ENCODE data around the gene C1QTNF12.

Gene C1QTNF12

DNA sequence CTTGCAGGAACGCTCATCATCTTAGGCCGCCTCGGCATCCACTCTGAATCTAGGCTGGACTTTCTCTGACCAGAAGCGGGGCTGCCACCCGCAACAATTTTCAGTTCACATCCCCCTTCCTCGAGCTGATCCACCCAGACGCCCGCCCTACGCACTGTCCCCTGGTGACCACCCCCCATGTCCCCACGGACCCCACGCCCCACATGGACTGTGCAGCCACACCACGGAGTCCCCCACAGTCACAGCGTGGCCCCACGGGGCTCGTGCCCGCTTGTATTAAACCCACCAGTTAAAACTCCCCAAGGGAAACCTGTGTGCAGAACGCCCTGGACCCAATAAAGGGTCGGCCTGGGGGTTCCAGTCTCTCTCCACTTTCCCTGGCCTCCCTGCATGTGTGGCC, 13.0 kb upstream of the C1QTNF12 start:
- DNase-seq (ENCODE audit: low read depth) = no peak
- TF ChIP-seq, protein P1, sequence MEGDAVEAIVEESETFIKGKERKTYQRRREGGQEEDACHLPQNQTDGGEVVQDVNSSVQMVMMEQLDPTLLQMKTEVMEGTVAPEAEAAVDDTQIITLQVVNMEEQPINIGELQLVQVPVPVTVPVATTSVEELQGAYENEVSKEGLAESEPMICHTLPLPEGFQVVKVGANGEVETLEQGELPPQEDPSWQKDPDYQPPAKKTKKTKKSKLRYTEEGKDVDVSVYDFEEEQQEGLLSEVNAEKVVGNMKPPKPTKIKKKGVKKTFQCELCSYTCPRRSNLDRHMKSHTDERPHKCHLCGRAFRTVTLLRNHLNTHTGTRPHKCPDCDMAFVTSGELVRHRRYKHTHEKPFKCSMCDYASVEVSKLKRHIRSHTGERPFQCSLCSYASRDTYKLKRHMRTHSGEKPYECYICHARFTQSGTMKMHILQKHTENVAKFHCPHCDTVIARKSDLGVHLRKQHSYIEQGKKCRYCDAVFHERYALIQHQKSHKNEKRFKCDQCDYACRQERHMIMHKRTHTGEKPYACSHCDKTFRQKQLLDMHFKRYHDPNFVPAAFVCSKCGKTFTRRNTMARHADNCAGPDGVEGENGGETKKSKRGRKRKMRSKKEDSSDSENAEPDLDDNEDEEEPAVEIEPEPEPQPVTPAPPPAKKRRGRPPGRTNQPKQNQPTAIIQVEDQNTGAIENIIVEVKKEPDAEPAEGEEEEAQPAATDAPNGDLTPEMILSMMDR (IDR thresholded peaks at IDR 0.05; ENCODE audit: control insufficient read depth, insufficient read depth, low read depth, low read length, missing control alignments) = no peak

DNA sequence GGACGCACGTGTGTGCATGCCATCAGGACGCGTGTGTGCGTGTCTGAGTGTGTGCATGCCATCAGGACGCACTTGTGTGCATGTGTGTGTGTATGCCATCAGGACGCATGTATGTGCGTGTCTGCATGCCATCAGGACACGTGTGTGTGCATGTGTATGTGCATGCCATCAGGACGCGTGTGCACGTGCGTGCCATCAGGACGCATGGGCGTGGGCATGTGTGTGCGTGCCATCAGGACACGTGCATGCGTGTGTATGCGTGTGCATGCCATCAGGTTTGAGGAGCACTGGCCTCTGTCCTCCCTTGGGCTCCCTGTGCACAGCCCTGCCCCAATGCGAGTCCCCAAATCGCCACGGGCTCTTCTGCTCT, 12.6 kb upstream of the C1QTNF12 start:
- TF ChIP-seq, protein P1 (IDR thresholded peaks at IDR 0.05; ENCODE audit: control insufficient read depth, insufficient read depth, low read depth, low read length, missing control alignments) = no peak
- DNase-seq (ENCODE audit: low read depth) = no peak
- no peak overlapping the region for H3K4me3 ChIP-seq (ENCODE audit: control insufficient read depth, low read depth, low read length)

More for the DNA sequence above, 13.0 kb upstream of the C1QTNF12 start:
- H3K4me3 ChIP-seq (ENCODE audit: control insufficient read depth, low read depth, low read length) = no peak overlapping the region

DNA sequence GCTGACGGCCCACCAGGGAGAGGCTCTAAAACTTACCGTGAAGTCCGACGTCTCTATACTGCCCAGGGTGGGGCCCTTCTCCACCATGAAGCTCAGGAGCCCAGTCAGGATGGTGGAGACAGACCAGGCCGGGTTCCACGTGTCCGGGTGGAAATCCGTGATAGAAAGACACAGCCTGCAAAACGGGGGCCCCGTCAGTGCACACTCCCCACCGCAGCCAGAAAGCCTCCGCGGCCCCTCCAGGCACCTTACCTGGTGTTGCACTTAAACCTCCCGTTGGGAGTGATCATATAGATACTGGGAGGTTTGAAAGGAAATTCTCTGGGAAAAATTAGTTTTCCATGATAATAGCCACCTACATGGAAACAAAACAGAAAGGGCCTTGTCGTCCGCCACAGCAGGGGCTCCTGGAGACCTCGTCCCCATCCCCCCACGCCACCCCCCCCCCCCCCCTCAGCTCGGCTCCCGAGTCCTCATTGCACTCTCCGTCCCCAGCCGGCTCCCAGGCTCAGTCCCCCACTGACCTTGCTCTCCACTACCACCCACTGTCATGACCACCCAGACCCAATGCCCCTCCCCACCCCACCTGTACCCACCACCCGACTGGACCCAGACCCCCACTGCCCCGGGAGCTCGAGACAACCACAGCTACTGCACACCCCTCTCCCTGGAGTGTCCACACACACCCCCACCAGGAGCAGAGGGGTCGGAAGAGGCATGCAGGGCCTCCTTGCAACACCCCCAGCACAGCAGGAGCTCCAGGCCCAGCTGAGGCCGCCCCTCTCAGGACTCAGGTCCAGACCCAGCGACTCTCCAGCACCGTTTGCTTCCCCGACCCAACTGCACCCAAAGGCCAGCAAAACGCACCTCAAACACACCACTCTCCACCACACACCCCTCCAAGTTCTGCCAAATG, 10.7 kb upstream of the C1QTNF12 start:
- no peak overlapping the region for H3K4me3 ChIP-seq (ENCODE audit: control insufficient read depth, low read depth, low read length)
- TF ChIP-seq, protein P1 (IDR thresholded peaks at IDR 0.05; ENCODE audit: control insufficient read depth, insufficient read depth, low read depth, low read length, missing control alignments) = no peak
- DNase-seq (ENCODE audit: low read depth) = no peak

DNA sequence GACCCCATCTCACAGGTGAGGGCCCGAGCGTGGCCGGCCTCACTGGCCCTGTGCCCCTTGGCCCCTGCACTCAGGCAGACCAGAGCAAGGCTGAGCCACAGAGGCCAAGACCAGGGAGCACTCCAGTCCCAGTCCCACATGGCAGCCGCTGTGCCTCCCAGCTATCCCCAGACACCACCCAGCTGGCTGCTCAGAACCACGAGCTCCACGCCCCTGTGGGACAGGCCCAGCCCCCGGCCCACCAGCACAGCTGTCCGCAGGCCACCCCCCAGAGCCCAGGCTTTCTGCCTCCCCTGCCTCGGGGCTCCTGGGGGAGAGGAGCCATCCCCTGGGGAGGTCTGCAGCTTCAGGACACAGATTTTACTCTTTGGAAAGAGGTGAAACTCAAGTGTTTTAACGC, 9.1 kb upstream of the C1QTNF12 start:
- no peak for DNase-seq (ENCODE audit: low read depth)
- H3K4me3 ChIP-seq (ENCODE audit: control insufficient read depth, low read depth, low read length) = no peak overlapping the region
- TF ChIP-seq, protein P1 (IDR thresholded peaks at IDR 0.05; ENCODE audit: control insufficient read depth, insufficient read depth, low read depth, low read length, missing control alignments) = no peak

DNA sequence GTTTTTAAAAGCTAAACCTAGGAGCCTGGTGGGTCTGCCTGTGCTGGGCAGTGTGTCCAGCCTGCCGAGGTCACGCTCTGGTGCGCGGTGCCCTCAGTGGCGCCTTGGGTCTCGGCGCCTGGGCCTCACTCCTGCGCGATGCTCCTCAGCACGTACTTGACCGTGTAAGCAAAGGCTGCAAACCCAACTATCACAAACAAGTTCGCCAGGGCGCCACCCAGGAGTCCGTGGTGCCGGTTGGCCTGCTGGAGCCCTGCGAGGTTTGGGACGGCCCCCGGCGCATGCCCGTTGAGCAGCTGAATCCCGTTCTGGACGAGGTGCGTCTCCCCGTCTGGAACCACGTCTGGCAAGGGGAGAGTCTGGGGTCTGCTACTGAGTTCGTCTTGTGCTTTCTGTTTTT, 8.6 kb upstream of the C1QTNF12 start:
- no peak overlapping the region for H3K4me3 ChIP-seq (ENCODE audit: control insufficient read depth, low read depth, low read length)
- TF ChIP-seq, protein P1 (IDR thresholded peaks at IDR 0.05; ENCODE audit: control insufficient read depth, insufficient read depth, low read depth, low read length, missing control alignments) = no peak
- no peak for DNase-seq (ENCODE audit: low read depth)

DNA sequence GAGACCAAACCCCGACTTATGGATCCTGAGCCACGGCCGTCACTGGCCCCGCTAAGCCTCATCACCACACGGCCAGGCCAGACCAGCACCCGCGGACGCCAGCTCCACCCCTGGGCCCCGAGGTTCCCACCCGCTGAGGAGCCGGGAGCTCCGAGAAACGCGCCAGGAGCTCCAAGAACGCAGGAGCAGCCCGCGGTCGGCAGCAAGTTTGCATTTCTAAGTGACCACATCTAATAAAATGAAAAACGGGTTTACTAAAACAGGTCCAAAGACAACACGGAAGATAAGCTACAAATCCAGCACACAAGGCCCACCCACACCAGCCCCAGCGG, 8.1 kb upstream of the C1QTNF12 start:
- TF ChIP-seq, protein P1 (IDR thresholded peaks at IDR 0.05; ENCODE audit: control insufficient read depth, insufficient read depth, low read depth, low read length, missing control alignments) = no peak
- H3K4me3 ChIP-seq (ENCODE audit: control insufficient read depth, low read depth, low read length) = no peak overlapping the region
- no peak for DNase-seq (ENCODE audit: low read depth)

Measured in AG09309 (cell line).